Measurements from ENCODE around the gene LY9. TPM values are rescaled to one million over a fixed set of nuclear protein-coding genes. Genes with fewer than 3 reads are reported as not detected.

LY9 gene
- total and polyA plus RNA-seq, 9 donors, result 0.15 to 2.9 (median 0.45) TPM; not detected in 2

- intact Hi-C loops (cut with DNase I), result no loop called here
These were observed 6.8 kb upstream of the LY9 start for GRCh38 chr1:160789051-160789701.

GRCh38 chr1:160789702-160790611 is 6.0 kb upstream of the LY9 start:
- intact Hi-C loops (cut with DNase I), result no loop called here
- TF ChIP-seq POLR2A (IDR thresholded peaks at IDR 0.05) (no peak), CTCF (IDR thresholded peaks at IDR 0.05) (no peak), EP300 (IDR thresholded peaks at IDR 0.05) (no peak)
- no peaks in the 10 kb centered on the region for H3K9me3 ChIP-seq
- H3K27ac ChIP-seq, result no peak overlapping the region
- H3K4me1 ChIP-seq (ENCODE audit: insufficient read depth), result no peaks in the 10 kb centered on the region
- H3K4me3 ChIP-seq, result no peak overlapping the region
- H3K27me3 ChIP-seq, result no peaks in the 10 kb centered on the region
- DNase-seq, result no peak
- H3K36me3 ChIP-seq, result no peaks in the 10 kb centered on the region
- WGBS, 3 donors, result 85 to 92% (median 90%) methylated on average over 13 of the region's 13 CpGs

More at GRCh38 chr1:160789051-160789701, 6.8 kb upstream of the LY9 start:
- 93% methylated on average over 11 of the region's 11 CpGs for WGBS, 3 donors
- no peak overlapping the region for H3K27ac ChIP-seq
- H3K4me1 ChIP-seq (ENCODE audit: insufficient read depth), result no peaks in the 10 kb centered on the region
- no peak overlapping the region for H3K4me3 ChIP-seq
- no peak for TF ChIP-seq EP300 (IDR thresholded peaks at IDR 0.05)
- H3K9me3 ChIP-seq, result no peaks in the 10 kb centered on the region
- DNase-seq, result no peak
- H3K36me3 ChIP-seq, result no peaks in the 10 kb centered on the region
- no peaks in the 10 kb centered on the region for H3K27me3 ChIP-seq

DNA sequence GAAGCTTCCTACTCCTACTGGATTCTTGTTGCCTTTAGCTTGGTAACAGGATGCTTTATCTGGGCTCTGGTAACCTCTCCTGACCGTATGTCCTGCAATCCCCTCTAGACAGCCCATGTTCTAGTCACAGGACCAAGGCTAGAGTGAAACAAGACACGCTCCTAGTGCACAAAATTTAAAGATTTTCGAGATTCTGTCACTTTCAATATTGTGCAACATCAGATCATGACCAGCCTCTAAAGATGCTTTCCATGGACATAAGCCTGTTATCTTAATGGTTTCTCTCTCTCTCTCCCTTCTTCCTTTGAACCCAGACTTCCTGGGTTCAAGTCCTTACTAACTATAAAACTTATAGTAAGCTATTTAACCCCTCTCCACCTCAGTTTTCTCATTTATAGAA is 1.6 kb upstream of the LY9 start:
- Histone ChIP-seq H3K9me3 (no peaks in the 10 kb centered on the region), H3K27me3 (no peaks in the 10 kb centered on the region), H3K4me3 (no peak overlapping the region), H3K36me3 (no peaks in the 10 kb centered on the region), H3K27ac (no peak overlapping the region), H3K4me1 (ENCODE audit: insufficient read depth) (no peaks in the 10 kb centered on the region)
- DNase-seq, result no peak
- intact Hi-C loops (cut with DNase I), result no loop called here
- 43 to 48% (median 46%) methylated on average over 3 of the region's 3 CpGs for WGBS, 3 donors
- no peak for TF ChIP-seq EP300 (IDR thresholded peaks at IDR 0.05)
- TF ChIP-seq POLR2A (IDR thresholded peaks at IDR 0.05), result no peak
- no peak for TF ChIP-seq CTCF (IDR thresholded peaks at IDR 0.05)

DNA sequence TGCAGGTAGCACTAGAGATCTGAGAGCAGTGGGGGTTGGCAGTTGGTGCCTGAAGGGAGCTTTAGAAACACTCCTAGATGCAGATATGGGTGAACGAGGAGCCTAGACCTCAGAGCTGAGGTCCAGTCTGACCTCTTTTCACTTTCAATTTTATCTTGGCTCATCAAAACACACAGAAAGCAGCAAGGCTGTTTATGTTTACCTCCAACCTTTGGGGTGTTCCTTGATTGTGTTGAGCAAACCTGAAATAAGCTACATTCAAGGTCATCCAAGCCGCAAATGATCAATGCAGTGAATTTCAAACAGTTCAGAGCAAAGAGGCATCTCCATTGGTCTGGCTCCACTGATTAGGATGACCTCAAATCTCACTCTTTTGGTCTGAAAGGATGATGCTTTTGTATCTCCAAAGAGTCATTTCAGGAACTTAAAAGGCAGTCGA is 1.3 kb downstream of the LY9 start:
- Histone ChIP-seq H3K4me3 (no peak overlapping the region), H3K27me3 (no peaks in the 10 kb centered on the region), H3K4me1 (ENCODE audit: insufficient read depth) (no peaks in the 10 kb centered on the region), H3K9me3 (no peaks in the 10 kb centered on the region), H3K27ac (no peak overlapping the region), H3K36me3 (no peaks in the 10 kb centered on the region)
- 62 to 73% (median 67%) methylated on average over 3 of the region's 3 CpGs for WGBS, 3 donors
- intact Hi-C loops (cut with DNase I), result no loop called here
- TF ChIP-seq POLR2A (IDR thresholded peaks at IDR 0.05) (no peak), CTCF (IDR thresholded peaks at IDR 0.05) (no peak), EP300 (IDR thresholded peaks at IDR 0.05) (no peak)
- no peak for DNase-seq

Data from ovary (tissue), 9 donors.